Natural killer cell (primary cell): ENCODE measurements around the gene DDX42. TPM values are rescaled to one million over a fixed set of nuclear protein-coding genes. Genes with fewer than 3 reads are reported as not detected.

ENCODE experiments used
- ATAC-seq, 3 donors: fragments of 150-1000 bp in 2 of 3; fragments of 200-7000 bp in 1 of 3; cut with Tn5 transposase; 1 replicate in 1 of 3; 2 replicates in 2 of 3; pipeline ENCODE4 v1.10.0; 2021; ENCODE audit warnings: mild to moderate bottlenecking in 2 of 3, moderate library complexity in 2 of 3
- DNase-seq, 2 donors: peaks; one replicate each; pipeline versions ENCODE4 v3.0.0 to v3.0.0-alpha.2; 2013 to 2021; ENCODE audit warnings: mixed read lengths in 1 of 2
- H3K27ac ChIP-seq: one replicate; pipeline ENCODE4 v1.5.1; 2013; ENCODE audit warnings: mild to moderate bottlenecking, low read length
- H3K27me3 ChIP-seq: one replicate; pipeline ENCODE4 v1.6.1; 2013; ENCODE audit warnings: low read length; ENCODE audit not compliant: control insufficient read depth, insufficient read depth
- H3K36me3 ChIP-seq: one replicate; pipeline ENCODE4 v1.6.1; 2013; ENCODE audit warnings: low read length; ENCODE audit not compliant: control insufficient read depth, insufficient read depth
- H3K4me1 ChIP-seq: one replicate; pipeline ENCODE4 v1.6.1; 2013; ENCODE audit warnings: low read length; ENCODE audit not compliant: control insufficient read depth, insufficient read depth
- H3K4me3 ChIP-seq: one replicate; pipeline ENCODE4 v1.5.1; 2013; ENCODE audit warnings: low read length
- H3K9me3 ChIP-seq: one replicate; pipeline ENCODE4 v1.6.1; 2013; ENCODE audit warnings: low read length; ENCODE audit not compliant: control insufficient read depth, insufficient read depth
- H3K27ac Mint-ChIP-seq, 2 donors: one replicate each; pipeline ENCODE4 v1.8.0; 2022; ENCODE audit warnings: mild to moderate bottlenecking in 2 of 2, mixed read lengths in 2 of 2, moderate library complexity in 1 of 2
- H3K27me3 Mint-ChIP-seq, 2 donors: one replicate each; pipeline ENCODE4 v1.8.0; 2022; ENCODE audit warnings: low read depth in 2 of 2, mixed read lengths in 2 of 2
- H3K36me3 Mint-ChIP-seq: one replicate; pipeline ENCODE4 v1.8.0; 2022; ENCODE audit warnings: mixed read lengths
- H3K4me1 Mint-ChIP-seq, 2 donors: one replicate each; pipeline ENCODE4 v1.8.0; 2022; ENCODE audit warnings: mixed read lengths in 2 of 2
- H3K4me3 Mint-ChIP-seq: one replicate; pipeline ENCODE4 v1.8.0; 2022; ENCODE audit warnings: mild to moderate bottlenecking, moderate library complexity, mixed read lengths
- H3K9me3 Mint-ChIP-seq, 2 donors: one replicate each; pipeline ENCODE4 v1.8.0; 2022; ENCODE audit warnings: mixed read lengths in 2 of 2
- WGBS: methylation state at CpG from one replicate; pipeline ENCODE4 v1.1.7; 2013; ENCODE audit warnings: missing lambda C conversion rate; ENCODE audit not compliant: insufficient coverage; 5-methylcytosine and 5-hydroxymethylcytosine counted together
- intact Hi-C: fragments of 100-400 bp; cut with micrococcal nuclease; formaldehyde crosslinking; loops from one replicate; pipeline ENCODE4 v1.14.2; 2022
- total RNA-seq, 4 donors: library from RNA; stranded (reverse); fragments of 120-200 nt in 1 of 4; gene quantifications; one replicate each; pipeline versions ENCODE4 v1.2.3 to v1.2.4, GENCODE V29; 2013 to 2022
- TF ChIP-seq, protein P1 (sequence below): fragments of 200-600 bp; IDR thresholded peaks from one replicate; pipeline ENCODE4 v1.8.0; 2022; ENCODE audit warnings: antibody characterized with exemption

The DDX42 gene
- total RNA-seq, 3 donors from 2014 or later (not counting 1 experiment from before 2014, with no cell fraction given) = 80.1 to 127 (median 110) TPM

DNA sequence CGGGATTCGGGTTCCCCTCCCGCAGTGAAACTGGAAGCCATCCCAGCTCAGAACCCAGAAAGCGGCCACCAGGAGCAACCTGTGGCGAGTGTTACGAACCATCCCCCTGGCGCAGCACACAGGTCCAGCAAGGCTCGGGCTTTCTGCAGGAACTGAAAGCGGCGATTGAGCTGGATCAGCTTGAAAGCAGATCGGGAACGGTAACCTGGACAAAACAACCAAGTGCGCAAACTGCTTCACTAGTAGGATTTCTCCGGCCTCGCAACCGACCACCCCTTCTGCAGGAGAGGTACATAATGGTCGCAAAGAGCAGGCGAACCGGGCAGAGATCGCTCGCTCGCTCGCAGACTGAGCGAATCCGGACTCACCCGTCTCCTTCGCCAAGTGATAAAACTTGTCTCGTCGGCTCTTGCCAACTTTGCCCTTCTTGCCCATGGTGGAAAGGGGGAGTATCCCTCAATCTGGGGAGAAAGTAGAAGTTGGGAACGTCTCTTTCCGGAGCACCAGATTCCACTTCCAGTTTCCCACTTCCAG lies 52.6 kb downstream of the DDX42 start:
- H3K27ac ChIP-seq = peak overlapping the region; percentile 91
- Mint-ChIP-seq H3K27me3 (no peaks in the 10 kb centered on the region), H3K27ac (peak overlapping the region; percentile 96 to 99), H3K36me3 (peaks cover 15% of the 10 kb centered on the region), H3K4me1 (peaks cover 36 to 60% of the 10 kb centered on the region in 2 donors), H3K9me3 (no peaks in the 10 kb centered on the region), H3K4me3 (peak overlapping the region; percentile 99)
- peak; percentile 6 to 13 (median 9) for ATAC-seq
- peaks cover 65% of the 10 kb centered on the region for H3K36me3 ChIP-seq
- peak overlapping the region; percentile 78 for H3K4me3 ChIP-seq
- WGBS = under 1% methylated on average over 31 of the region's 31 CpGs
- H3K27me3 ChIP-seq = no peaks in the 10 kb centered on the region
- intact Hi-C loops = loop anchor here (1.0 to 2.0 kb wide), 3 partner anchors 17 to 128 kb away; partner anchors contain the start of gene CCDC47
- TF ChIP-seq, protein P1, sequence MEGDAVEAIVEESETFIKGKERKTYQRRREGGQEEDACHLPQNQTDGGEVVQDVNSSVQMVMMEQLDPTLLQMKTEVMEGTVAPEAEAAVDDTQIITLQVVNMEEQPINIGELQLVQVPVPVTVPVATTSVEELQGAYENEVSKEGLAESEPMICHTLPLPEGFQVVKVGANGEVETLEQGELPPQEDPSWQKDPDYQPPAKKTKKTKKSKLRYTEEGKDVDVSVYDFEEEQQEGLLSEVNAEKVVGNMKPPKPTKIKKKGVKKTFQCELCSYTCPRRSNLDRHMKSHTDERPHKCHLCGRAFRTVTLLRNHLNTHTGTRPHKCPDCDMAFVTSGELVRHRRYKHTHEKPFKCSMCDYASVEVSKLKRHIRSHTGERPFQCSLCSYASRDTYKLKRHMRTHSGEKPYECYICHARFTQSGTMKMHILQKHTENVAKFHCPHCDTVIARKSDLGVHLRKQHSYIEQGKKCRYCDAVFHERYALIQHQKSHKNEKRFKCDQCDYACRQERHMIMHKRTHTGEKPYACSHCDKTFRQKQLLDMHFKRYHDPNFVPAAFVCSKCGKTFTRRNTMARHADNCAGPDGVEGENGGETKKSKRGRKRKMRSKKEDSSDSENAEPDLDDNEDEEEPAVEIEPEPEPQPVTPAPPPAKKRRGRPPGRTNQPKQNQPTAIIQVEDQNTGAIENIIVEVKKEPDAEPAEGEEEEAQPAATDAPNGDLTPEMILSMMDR = no peak
- DNase-seq = peak in 1 of 2 donors; percentile 36
- peaks cover 33% of the 10 kb centered on the region for H3K4me1 ChIP-seq
- no peaks in the 10 kb centered on the region for H3K9me3 ChIP-seq

DNA sequence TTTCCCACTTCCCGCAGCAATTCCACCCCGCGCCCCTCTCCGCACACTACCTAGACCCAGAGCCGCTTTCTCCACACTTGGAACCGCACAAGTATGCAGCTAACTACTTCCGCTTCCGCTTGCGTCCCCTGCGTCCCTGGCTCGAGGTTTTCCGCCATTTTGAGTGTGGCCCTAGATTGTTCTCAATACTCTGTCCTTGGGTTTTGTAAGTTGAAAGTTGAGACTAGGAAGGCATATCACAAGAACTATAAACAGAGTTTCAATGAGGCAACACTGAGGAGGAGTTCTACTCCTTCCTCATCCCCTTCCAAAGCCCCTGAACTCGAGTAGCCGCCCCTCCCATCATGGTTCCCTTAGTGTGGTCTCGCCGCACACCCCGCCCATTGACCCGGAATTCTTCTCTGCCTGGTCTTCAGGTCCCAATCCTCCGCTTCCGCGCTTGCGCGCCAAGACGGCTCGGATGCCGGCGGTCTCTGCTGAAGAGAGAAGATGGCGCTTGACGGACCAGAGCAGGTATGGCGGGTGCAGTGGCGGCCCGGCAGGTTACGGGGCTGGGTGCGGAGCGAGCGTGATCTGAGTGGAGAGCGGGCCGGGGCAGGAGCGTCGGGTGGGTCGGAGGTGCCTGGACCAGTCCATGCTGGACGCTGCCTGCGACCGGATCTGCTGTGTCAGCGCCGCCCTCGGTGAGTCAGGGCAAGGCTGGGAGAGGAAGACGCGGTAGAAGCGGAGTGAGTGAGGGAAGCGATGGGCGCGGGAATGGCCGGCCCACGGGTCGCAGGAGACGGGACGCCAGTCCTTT lies 53.2 kb downstream of the DDX42 start, which contains the start of the genes FTSJ3 and PSMC5:
TSS of gene FTSJ3 (minus strand) at position 662 of the 799 bp plus-strand sequence. CDS start 761 bp downstream, outside the sequence.
TSS of gene PSMC5 (plus strand) at position 430 of the 799 bp plus-strand sequence. CDS start at position 490, 60 bp downstream.
- under 1% methylated on average over 58 of the region's 58 CpGs for WGBS
- peaks cover 30 to 55% of the 10 kb centered on the region in 2 donors for H3K4me1 Mint-ChIP-seq
- peak within 1 kb of the TSS; percentile 78 for H3K4me3 ChIP-seq
- no peaks in the 10 kb centered on the region for H3K27me3 ChIP-seq
- peak within 1 kb of the TSS; percentile 99 for H3K4me3 Mint-ChIP-seq
- peaks cover 66% of the 10 kb centered on the region for H3K36me3 ChIP-seq
- DNase-seq (peak; percentile 89 to 98), ATAC-seq (peak; percentile 89 to 97 (median 93))
- TF ChIP-seq, protein P1 = peak; percentile 47
- H3K27me3 Mint-ChIP-seq = no peaks in the 10 kb centered on the region
- peak within 1 kb of the TSS; percentile 96 to 99 for H3K27ac Mint-ChIP-seq
- H3K27ac ChIP-seq = peak within 1 kb of the TSS; percentile 91
- peaks cover 35% of the 10 kb centered on the region for H3K4me1 ChIP-seq
- peaks cover 9% of the 10 kb centered on the region for H3K36me3 Mint-ChIP-seq
- no peaks in the 10 kb centered on the region for H3K9me3 Mint-ChIP-seq
- intact Hi-C loops = loop anchor here (1.0 to 2.0 kb wide), 3 partner anchors 16 to 128 kb away; partner anchors contain the start of gene CCDC47
- no peaks in the 10 kb centered on the region for H3K9me3 ChIP-seq

DNA sequence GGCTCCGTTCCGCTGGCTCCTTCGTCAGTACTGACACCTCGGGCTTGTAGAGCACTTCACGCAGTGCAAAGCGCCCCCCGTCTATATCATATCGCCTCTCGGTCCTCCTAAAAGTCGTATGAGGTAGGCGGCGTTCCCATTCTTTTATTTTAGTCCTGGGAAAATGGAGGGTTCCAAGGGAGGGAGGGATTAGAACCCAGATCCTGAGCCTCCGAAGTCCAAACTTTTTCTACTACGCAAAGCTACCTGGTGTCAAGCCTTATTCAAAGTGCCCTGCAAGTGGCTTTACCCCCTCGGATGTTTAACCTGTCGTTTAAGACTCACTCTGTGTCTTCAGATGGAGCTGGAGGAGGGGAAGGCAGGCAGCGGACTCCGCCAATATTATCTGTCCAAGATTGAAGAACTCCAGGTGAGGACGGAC lies 53.8 kb downstream of the DDX42 start:
- Histone ChIP-seq H3K27ac (peak overlapping the region; percentile 91), H3K9me3 (no peaks in the 10 kb centered on the region), H3K27me3 (no peaks in the 10 kb centered on the region), H3K4me3 (peak overlapping the region; percentile 78), H3K4me1 (peaks cover 35% of the 10 kb centered on the region), H3K36me3 (peaks cover 66% of the 10 kb centered on the region)
- Mint-ChIP-seq H3K27ac (peak overlapping the region; percentile 96 to 99), H3K36me3 (peaks cover 7% of the 10 kb centered on the region), H3K27me3 (no peaks in the 10 kb centered on the region), H3K4me3 (peak overlapping the region; percentile 99), H3K4me1 (peaks cover 30 to 55% of the 10 kb centered on the region in 2 donors), H3K9me3 (no peaks in the 10 kb centered on the region)
- intact Hi-C loops = loop anchor here (1.0 to 2.0 kb wide), 3 partner anchors 15 to 129 kb away; partner anchors contain the start of gene CCDC47
- DNase-seq = no peak
- WGBS = 7% methylated on average over 14 of the region's 19 CpGs
- ATAC-seq = no peak
- TF ChIP-seq, protein P1 = peak; percentile 8
